GM21723 (cell line): ENCODE results near the gene SYNDIG1L.

ENCODE experiments used
- ATAC-seq: cut with Tn5 transposase; IDR thresholded peaks from one replicate; pipeline ENCODE4 v1.9.1; 2021; ENCODE audit warnings: mild to moderate bottlenecking, moderate library complexity; ENCODE audit not compliant: unreplicated experiment

Gene SYNDIG1L

GRCh38 chr14:74364271-74364880, 61.6 kb downstream of the SYNDIG1L start:
- ATAC-seq: no peak

GRCh38 chr14:74362361-74362915, 63.6 kb downstream of the SYNDIG1L start:
- ATAC-seq: no peak

GRCh38 chr14:74360163-74360562, 65.8 kb downstream of the SYNDIG1L start:
- ATAC-seq: no peak

- ATAC-seq: no peak
Observed at GRCh38 chr14:74358176-74358829, 67.7 kb downstream of the SYNDIG1L start.

DNA sequence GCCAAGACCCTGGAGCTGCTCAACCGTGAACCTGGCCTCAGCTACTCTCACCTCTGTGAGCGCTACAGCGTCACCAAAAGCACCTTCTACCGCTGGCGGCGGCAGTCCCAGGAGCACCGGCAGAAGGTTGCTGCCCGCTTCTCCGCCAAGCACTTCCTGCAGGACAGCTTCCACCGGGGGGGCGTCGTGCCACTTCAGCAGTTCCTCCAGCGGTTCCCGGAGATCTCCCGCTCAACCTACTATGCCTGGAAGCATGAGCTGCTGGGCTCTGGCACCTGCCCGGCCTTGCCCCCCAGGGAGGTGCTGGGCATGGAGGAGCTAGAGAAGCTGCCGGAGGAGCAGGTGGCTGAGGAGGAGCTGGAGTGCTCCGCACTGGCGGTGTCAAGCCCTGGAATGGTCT, 68.4 kb downstream of the SYNDIG1L start:
- no peak for ATAC-seq

DNA sequence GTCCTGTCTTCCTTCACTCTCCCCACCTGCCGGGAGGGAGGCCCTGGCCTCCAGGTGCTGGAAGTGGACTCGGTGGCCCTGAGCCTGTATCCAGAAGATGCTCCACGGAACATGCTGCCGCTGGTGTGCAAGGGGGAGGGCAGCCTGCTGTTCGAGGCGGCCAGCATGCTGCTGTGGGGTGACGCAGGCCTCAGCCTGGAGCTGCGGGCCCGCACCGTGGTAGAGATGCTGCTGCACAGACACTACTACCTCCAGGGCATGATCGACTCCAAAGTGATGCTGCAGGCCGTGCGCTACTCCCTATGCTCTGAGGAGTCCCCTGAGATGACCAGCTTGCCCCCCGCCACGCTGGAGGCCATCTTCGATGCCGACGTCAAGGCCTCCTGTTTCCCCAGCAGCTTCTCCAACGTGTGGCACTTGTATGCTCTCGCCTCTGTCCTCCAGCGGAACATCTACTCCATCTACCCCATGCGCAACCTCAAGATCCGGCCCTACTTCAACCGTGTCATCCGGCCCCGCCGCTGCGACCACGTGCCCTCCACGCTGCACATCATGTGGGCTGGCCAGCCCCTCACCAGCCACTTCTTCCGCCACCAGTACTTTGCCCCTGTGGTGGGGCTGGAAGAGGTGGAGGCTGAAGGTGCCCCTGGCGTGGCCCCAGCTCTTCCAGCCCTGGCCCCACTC, 69.0 kb downstream of the SYNDIG1L start:
- ATAC-seq: no peak
